Gastroesophageal sphincter (tissue), 4 donors: Measurements from ENCODE around the gene CT55. TPM values are rescaled to one million over a fixed set of nuclear protein-coding genes. Genes with fewer than 3 reads are reported as not detected.
"Not testable (repeated sequence)": the region's sequence is repeated elsewhere in the genome, so short reads cannot be mapped to it uniquely, and the experiment has no call there.

ENCODE experiments used
- ATAC-seq: fragments of 150-250 bp; one replicate; pipeline ENCODE4 v1.9.1; 2016; ENCODE audit warnings: mild to moderate bottlenecking, moderate library complexity
- H3K27ac ChIP-seq, 4 donors: fragments of 200-600 bp; sonication (generic) in 3 of 4; 1 replicate in 3 of 4; 2 replicates in 1 of 4; pipeline ENCODE4 v1.5.1; 2016 to 2019
- H3K27me3 ChIP-seq: fragments of 200-600 bp; sonication (generic); one replicate; pipeline ENCODE4 v1.5.1; 2019
- H3K36me3 ChIP-seq, 2 donors: fragments of 200-600 bp; sonication (generic); one replicate each; pipeline ENCODE4 v1.5.1; 2019; ENCODE audit warnings: control low read depth in 1 of 2
- H3K4me1 ChIP-seq, 3 donors: fragments of 200-600 bp; sonication (generic); 1 replicate in 2 of 3; 2 replicates in 1 of 3; pipeline ENCODE4 v1.5.1; 2016 to 2019; ENCODE audit warnings: control low read depth in 2 of 3
- H3K4me3 ChIP-seq, 2 donors: fragments of 200-600 bp; sonication (generic); one replicate each; pipeline ENCODE4 v1.5.1; 2019; ENCODE audit warnings: mild to moderate bottlenecking in 1 of 2, moderate library complexity in 1 of 2
- H3K9me3 ChIP-seq, 3 donors: fragments of 200-600 bp; sonication (generic); one replicate each; pipeline ENCODE4 v1.5.1; 2017 to 2019; ENCODE audit warnings: control low read depth in 2 of 3
- CTCF ChIP-seq, 4 experiments: fragments of 200-600 bp in 2 of 4; fragments of 450-650 bp in 2 of 4; sonication (generic) in 1 of 4; IDR thresholded peaks; one replicate each; pipeline ENCODE4 v1.5.1; 2017 to 2019; ENCODE audit warnings: antibody characterized with exemption in 4 of 4, mild to moderate bottlenecking in 2 of 4, moderate library complexity in 2 of 4
- EP300 ChIP-seq: sonication (generic); formaldehyde crosslinking; IDR thresholded peaks from one replicate; pipeline ENCODE4 v1.6.1; 2017; ENCODE audit warnings: antibody characterized with exemption, mild to moderate bottlenecking
- POLR2A ChIP-seq, 2 donors: fragments of 450-650 bp; IDR thresholded peaks; one replicate each; pipeline ENCODE4 v1.6.1; 2017; ENCODE audit warnings: antibody characterized with exemption in 2 of 2, mild to moderate bottlenecking in 2 of 2, moderate library complexity in 1 of 2
- POLR2AphosphoS5 ChIP-seq: sonication (generic); formaldehyde crosslinking; IDR thresholded peaks from one replicate; pipeline ENCODE4 v1.6.1; 2017; ENCODE audit warnings: antibody characterized with exemption
- WGBS, 2 donors: methylation state at CpG; one replicate each; pipeline ENCODE4 v1.1.5; 2018; ENCODE audit warnings: low coverage in 1 of 2; 5-methylcytosine and 5-hydroxymethylcytosine counted together
- total RNA-seq, 4 donors: library from RNA; depleted of rRNA; stranded (reverse); fragments of >200 nt; gene quantifications; one replicate each; pipeline ENCODE4 v1.1.0, GENCODE V29; 2016

Gene CT55
- total RNA-seq, 4 donors from 2014 or later: not detected

- H3K27me3 ChIP-seq: no peaks in the 10 kb centered on the region
- 29 to 76% methylated on average over 1 to 4 of the region's 6 CpGs for WGBS, 2 donors
- H3K36me3 ChIP-seq: no peaks in the 10 kb centered on the region
- H3K4me3 ChIP-seq: no peak overlapping the region
- ATAC-seq: no peak
- H3K27ac ChIP-seq: no peak overlapping the region
- no peak for TF ChIP-seq EP300
- no peak for TF ChIP-seq POLR2A (IDR thresholded peaks at IDR 0.05)
- TF ChIP-seq CTCF (IDR thresholded peaks at IDR 0.05): no peak
- no peak for TF ChIP-seq POLR2AphosphoS5
- H3K4me1 ChIP-seq: no peaks in the 10 kb centered on the region
- H3K9me3 ChIP-seq: no peaks in the 10 kb centered on the region
These were observed 22.5 kb upstream of the CT55 start for GRCh38 chrX:135193740-135194139.

- WGBS, 2 donors: 68 to 74% methylated on average over 3 of the region's 3 CpGs
- H3K27me3 ChIP-seq: no peaks in the 10 kb centered on the region
- TF ChIP-seq CTCF (IDR thresholded peaks at IDR 0.05): no peak
- no peak for TF ChIP-seq POLR2A (IDR thresholded peaks at IDR 0.05)
- no peak for TF ChIP-seq POLR2AphosphoS5
- TF ChIP-seq EP300: no peak
- no peak overlapping the region for H3K27ac ChIP-seq
- no peak for ATAC-seq
- H3K9me3 ChIP-seq: no peaks in the 10 kb centered on the region
- H3K36me3 ChIP-seq: no peaks in the 10 kb centered on the region
- no peaks in the 10 kb centered on the region for H3K4me1 ChIP-seq
- no peak overlapping the region for H3K4me3 ChIP-seq
These were observed 20.6 kb upstream of the CT55 start for GRCh38 chrX:135191838-135192237.

GRCh38 chrX:135185795-135186443 lies 14.7 kb upstream of the CT55 start:
- H3K4me1 ChIP-seq: no peaks in the 10 kb centered on the region
- no peaks in the 10 kb centered on the region for H3K27me3 ChIP-seq
- no peak overlapping the region for H3K27ac ChIP-seq
- no peak for ATAC-seq
- TF ChIP-seq POLR2AphosphoS5: no peak
- TF ChIP-seq POLR2A (IDR thresholded peaks at IDR 0.05): no peak
- peak in 1 of 4 experiments; percentile 44 for TF ChIP-seq CTCF (IDR thresholded peaks at IDR 0.05)
- TF ChIP-seq EP300: no peak
- no peak overlapping the region for H3K4me3 ChIP-seq
- no peaks in the 10 kb centered on the region for H3K9me3 ChIP-seq
- WGBS, 2 donors: 33 to 58% methylated on average over 4 to 6 of the region's 8 CpGs
- H3K36me3 ChIP-seq: no peaks in the 10 kb centered on the region

- no CpG with 5 or more reads among the region's 3 CpGs for WGBS, 2 donors
- no peaks in the 10 kb centered on the region for H3K36me3 ChIP-seq
- no peaks in the 10 kb centered on the region for H3K27me3 ChIP-seq
- ATAC-seq: no peak
- TF ChIP-seq EP300 (no peak), POLR2AphosphoS5 (no peak)
- H3K27ac ChIP-seq: no peak overlapping the region
- H3K4me1 ChIP-seq: no peaks in the 10 kb centered on the region
- no peak overlapping the region for H3K4me3 ChIP-seq
- H3K9me3 ChIP-seq: no peaks in the 10 kb centered on the region
These were observed 7.4 kb upstream of the CT55 start for GRCh38 chrX:135178636-135179035.

GRCh38 chrX:135170468-135170867 lies 730 bp downstream of the CT55 start:
- Histone ChIP-seq H3K36me3 (no peaks in the 10 kb centered on the region), H3K27ac (no peak overlapping the region), H3K27me3 (no peaks in the 10 kb centered on the region), H3K4me3 (no peak overlapping the region), H3K4me1 (no peaks in the 10 kb centered on the region), H3K9me3 (peaks cover 0 to 14% (median 0%) of the 10 kb centered on the region in 3 donors)
- ATAC-seq: no peak
- WGBS, 2 donors: 33 to 64% methylated on average over 1 to 3 of the region's 10 CpGs
- TF ChIP-seq CTCF (IDR thresholded peaks at IDR 0.05) (no peak), POLR2AphosphoS5 (no peak), EP300 (no peak), POLR2A (IDR thresholded peaks at IDR 0.05) (no peak)

GRCh38 chrX:135169534-135169933 lies 1.7 kb downstream of the CT55 start:
- 61 to 64% methylated on average over 3 of the region's 3 CpGs for WGBS, 2 donors
- H3K27me3 ChIP-seq, H3K4me1 ChIP-seq, ATAC-seq, H3K4me3 ChIP-seq, H3K27ac ChIP-seq, H3K36me3 ChIP-seq: not testable (repeated sequence)
- H3K9me3 ChIP-seq: peaks cover 0 to 14% (median 0%) of the 10 kb centered on the region in 3 donors
